HCT116 (cell line): Measurements from ENCODE around the gene SDE2.
"Not testable (repeated sequence)": the region's sequence is repeated elsewhere in the genome, so short reads cannot be mapped to it uniquely, and the experiment has no call there.

Source experiments
- CEBPB ChIP-seq: IDR thresholded peaks from 2 replicates; pipeline ENCODE4 v1.6.1; 2012; ENCODE audit warnings: low read depth
- EZH2 ChIP-seq: fragments of 200-600 bp; sonication (generic); IDR thresholded peaks from 2 replicates; pipeline ENCODE4 v1.6.1; 2017; ENCODE audit warnings: antibody characterized with exemption, mixed run types
- EZH2phosphoT487 ChIP-seq: fragments of 200-600 bp; IDR thresholded peaks from 2 replicates; pipeline ENCODE4 v1.6.1; 2018; ENCODE audit warnings: antibody characterized with exemption, borderline replicate concordance
- JUND ChIP-seq: IDR thresholded peaks from 2 replicates; pipeline ENCODE4 v1.6.1; 2012
- POLR2A ChIP-seq: IDR thresholded peaks from 2 replicates; pipeline ENCODE4 v1.7.0; 2011; ENCODE audit warnings: borderline replicate concordance; ENCODE audit not compliant: insufficient read depth, insufficient read length; ENCODE audit errors: extremely low read depth
- POLR2AphosphoS5 ChIP-seq: IDR thresholded peaks from 2 replicates; pipeline ENCODE4 v1.6.1; 2011; ENCODE audit warnings: mild to moderate bottlenecking, low read depth, low read length, moderate library complexity
- SIN3A ChIP-seq: IDR thresholded peaks from 2 replicates; pipeline ENCODE4 v1.6.1; 2012; ENCODE audit warnings: low read depth
- SP1 ChIP-seq: IDR thresholded peaks from 2 replicates; pipeline ENCODE4 v1.6.1; 2012; ENCODE audit warnings: low read depth
- YY1 ChIP-seq: IDR thresholded peaks from 2 replicates; pipeline ENCODE4 v1.6.1; 2011; ENCODE audit warnings: low read length, low read depth, moderate library complexity, mild to moderate bottlenecking; ENCODE audit not compliant: insufficient replicate concordance; ENCODE audit errors: extremely low read depth
- TF ChIP-seq, protein P1 (sequence below), 3 experiments: fragments of 200-600 bp in 1 of 3; sonication (generic) in 1 of 3; IDR thresholded peaks in 2 of 3; conservative IDR thresholded peaks in 1 of 3; 2 replicates each; pipeline ENCODE4 v1.5.1; 2012 to 2017; ENCODE audit warnings: low read depth in 2 of 3, low read length in 2 of 3, antibody characterized with exemption in 1 of 3, borderline replicate concordance in 1 of 3, control low read depth in 1 of 3, mild to moderate bottlenecking in 1 of 3, mixed read lengths in 1 of 3, mixed run types in 1 of 3, moderate library complexity in 1 of 3; ENCODE audit not compliant: insufficient read depth in 1 of 3
- TF ChIP-seq, protein P2 (sequence below): IDR thresholded peaks from 2 replicates; pipeline ENCODE4 v1.6.1; 2012
- TF ChIP-seq, protein P3 (sequence below): IDR thresholded peaks from 2 replicates; pipeline ENCODE4 v1.6.1; 2012; ENCODE audit warnings: low read depth
- TF ChIP-seq, protein P4 (sequence below): IDR thresholded peaks from 2 replicates; pipeline ENCODE4 v1.6.1; 2012

DNA sequence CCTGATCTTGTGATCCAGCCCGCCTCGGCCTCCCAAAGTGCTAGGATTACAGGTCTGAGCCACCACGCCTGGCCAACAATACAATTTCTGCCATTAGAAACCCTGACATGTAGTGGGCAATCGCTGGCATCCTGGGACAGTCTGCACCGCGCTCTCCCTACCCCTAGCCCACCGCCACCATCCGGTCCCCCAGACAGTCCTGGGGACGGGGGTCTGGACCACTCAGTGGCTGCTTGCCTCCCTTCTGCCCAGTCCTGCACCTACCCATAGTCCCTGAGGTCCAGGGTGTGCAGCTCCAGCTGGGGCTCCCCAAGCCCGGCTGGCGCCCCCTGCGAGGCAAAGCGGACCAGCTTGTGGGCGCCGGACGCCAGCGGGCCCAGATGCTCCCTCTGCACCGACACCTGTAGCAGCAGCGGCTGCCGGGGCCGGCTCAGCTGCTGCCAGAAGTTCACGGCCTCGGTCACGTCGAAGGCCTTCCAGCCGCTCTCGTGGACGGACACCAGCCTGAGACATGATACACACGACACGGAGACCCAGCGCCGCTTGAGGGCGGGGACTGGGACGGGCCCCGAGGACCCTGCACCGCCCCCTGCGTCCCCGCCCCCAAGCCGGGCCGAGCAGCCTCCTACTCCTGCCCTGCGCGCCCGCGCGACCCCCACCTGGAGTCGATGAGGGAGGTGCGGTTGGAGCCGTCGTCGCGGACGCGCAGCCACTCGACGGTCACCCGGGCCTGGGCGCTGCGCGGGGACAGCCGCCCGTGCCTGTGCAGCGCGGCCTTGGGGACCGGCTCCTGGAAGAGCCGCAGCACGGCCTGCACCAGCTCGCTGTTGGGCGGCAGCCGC lies 59.8 kb downstream of the SDE2 start:
- TF ChIP-seq, protein P1, sequence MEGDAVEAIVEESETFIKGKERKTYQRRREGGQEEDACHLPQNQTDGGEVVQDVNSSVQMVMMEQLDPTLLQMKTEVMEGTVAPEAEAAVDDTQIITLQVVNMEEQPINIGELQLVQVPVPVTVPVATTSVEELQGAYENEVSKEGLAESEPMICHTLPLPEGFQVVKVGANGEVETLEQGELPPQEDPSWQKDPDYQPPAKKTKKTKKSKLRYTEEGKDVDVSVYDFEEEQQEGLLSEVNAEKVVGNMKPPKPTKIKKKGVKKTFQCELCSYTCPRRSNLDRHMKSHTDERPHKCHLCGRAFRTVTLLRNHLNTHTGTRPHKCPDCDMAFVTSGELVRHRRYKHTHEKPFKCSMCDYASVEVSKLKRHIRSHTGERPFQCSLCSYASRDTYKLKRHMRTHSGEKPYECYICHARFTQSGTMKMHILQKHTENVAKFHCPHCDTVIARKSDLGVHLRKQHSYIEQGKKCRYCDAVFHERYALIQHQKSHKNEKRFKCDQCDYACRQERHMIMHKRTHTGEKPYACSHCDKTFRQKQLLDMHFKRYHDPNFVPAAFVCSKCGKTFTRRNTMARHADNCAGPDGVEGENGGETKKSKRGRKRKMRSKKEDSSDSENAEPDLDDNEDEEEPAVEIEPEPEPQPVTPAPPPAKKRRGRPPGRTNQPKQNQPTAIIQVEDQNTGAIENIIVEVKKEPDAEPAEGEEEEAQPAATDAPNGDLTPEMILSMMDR (IDR thresholded peaks at IDR 0.05 in 2 of 3, conservative IDR thresholded peaks at IDR 0.05 in 1 of 3; ENCODE audit: borderline replicate concordance in 1 of 3, insufficient read depth in 1 of 3, low read depth in 2 of 3, low read length in 2 of 3): not testable (repeated sequence)
- TF ChIP-seq CEBPB, SIN3A, POLR2AphosphoS5, EZH2phosphoT487, EZH2, SP1, POLR2A, JUND, YY1: not testable (repeated sequence)
- TF ChIP-seq, protein P2, sequence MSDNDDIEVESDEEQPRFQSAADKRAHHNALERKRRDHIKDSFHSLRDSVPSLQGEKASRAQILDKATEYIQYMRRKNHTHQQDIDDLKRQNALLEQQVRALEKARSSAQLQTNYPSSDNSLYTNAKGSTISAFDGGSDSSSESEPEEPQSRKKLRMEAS: not testable (repeated sequence)
- TF ChIP-seq, protein P3, sequence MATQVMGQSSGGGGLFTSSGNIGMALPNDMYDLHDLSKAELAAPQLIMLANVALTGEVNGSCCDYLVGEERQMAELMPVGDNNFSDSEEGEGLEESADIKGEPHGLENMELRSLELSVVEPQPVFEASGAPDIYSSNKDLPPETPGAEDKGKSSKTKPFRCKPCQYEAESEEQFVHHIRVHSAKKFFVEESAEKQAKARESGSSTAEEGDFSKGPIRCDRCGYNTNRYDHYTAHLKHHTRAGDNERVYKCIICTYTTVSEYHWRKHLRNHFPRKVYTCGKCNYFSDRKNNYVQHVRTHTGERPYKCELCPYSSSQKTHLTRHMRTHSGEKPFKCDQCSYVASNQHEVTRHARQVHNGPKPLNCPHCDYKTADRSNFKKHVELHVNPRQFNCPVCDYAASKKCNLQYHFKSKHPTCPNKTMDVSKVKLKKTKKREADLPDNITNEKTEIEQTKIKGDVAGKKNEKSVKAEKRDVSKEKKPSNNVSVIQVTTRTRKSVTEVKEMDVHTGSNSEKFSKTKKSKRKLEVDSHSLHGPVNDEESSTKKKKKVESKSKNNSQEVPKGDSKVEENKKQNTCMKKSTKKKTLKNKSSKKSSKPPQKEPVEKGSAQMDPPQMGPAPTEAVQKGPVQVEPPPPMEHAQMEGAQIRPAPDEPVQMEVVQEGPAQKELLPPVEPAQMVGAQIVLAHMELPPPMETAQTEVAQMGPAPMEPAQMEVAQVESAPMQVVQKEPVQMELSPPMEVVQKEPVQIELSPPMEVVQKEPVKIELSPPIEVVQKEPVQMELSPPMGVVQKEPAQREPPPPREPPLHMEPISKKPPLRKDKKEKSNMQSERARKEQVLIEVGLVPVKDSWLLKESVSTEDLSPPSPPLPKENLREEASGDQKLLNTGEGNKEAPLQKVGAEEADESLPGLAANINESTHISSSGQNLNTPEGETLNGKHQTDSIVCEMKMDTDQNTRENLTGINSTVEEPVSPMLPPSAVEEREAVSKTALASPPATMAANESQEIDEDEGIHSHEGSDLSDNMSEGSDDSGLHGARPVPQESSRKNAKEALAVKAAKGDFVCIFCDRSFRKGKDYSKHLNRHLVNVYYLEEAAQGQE: not testable (repeated sequence)
- TF ChIP-seq, protein P4, sequence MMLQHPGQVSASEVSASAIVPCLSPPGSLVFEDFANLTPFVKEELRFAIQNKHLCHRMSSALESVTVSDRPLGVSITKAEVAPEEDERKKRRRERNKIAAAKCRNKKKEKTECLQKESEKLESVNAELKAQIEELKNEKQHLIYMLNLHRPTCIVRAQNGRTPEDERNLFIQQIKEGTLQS: not testable (repeated sequence)
